KMS-11 (cell line): ENCODE results near the gene TUBGCP2.

Experiments
- H2AFZ ChIP-seq: fragments of 200-600 bp; sonication (generic); 2 replicates; pipeline ENCODE4 v1.6.1; 2016; ENCODE audit warnings: antibody characterized with exemption, mixed run types, low read depth
- H3K27ac ChIP-seq: fragments of 200-600 bp; sonication (generic); 2 replicates; pipeline ENCODE4 v1.6.1; 2016; ENCODE audit warnings: mild to moderate bottlenecking, mixed run types
- H3K27me3 ChIP-seq: fragments of 200-600 bp; sonication (generic); 2 replicates; pipeline ENCODE4 v1.6.1; 2017; ENCODE audit warnings: mild to moderate bottlenecking, low read depth, mixed run types, moderate library complexity; ENCODE audit not compliant: insufficient read depth
- H3K36me3 ChIP-seq: fragments of 200-600 bp; sonication (generic); 2 replicates; pipeline ENCODE4 v1.6.1; 2017; ENCODE audit warnings: mild to moderate bottlenecking, mixed run types; ENCODE audit not compliant: insufficient read depth
- H3K4me1 ChIP-seq: fragments of 200-600 bp; sonication (generic); 2 replicates; pipeline ENCODE4 v1.6.1; 2016; ENCODE audit warnings: mild to moderate bottlenecking, low read depth, mixed run types; ENCODE audit not compliant: poor library complexity, severe bottlenecking
- H3K4me2 ChIP-seq: fragments of 200-600 bp; sonication (generic); 2 replicates; pipeline ENCODE4 v1.7.0; 2016; ENCODE audit warnings: mild to moderate bottlenecking, mixed run types
- H3K4me3 ChIP-seq: fragments of 200-600 bp; sonication (generic); IDR thresholded peaks from 2 replicates; pipeline ENCODE4 v1.6.1; 2017; ENCODE audit warnings: low read depth, low read length, mixed read lengths; ENCODE audit not compliant: insufficient read depth
- H3K79me2 ChIP-seq: fragments of 200-600 bp; sonication (generic); 2 replicates; pipeline ENCODE4 v1.6.1; 2016; ENCODE audit warnings: low read depth, mixed run types; ENCODE audit not compliant: insufficient read depth
- H3K9ac ChIP-seq: fragments of 200-600 bp; sonication (generic); 2 replicates; pipeline ENCODE4 v1.6.1; 2016; ENCODE audit warnings: mild to moderate bottlenecking, mixed run types
- H4K20me1 ChIP-seq: fragments of 200-600 bp; sonication (generic); 2 replicates; pipeline ENCODE4 v1.6.1; 2016; ENCODE audit warnings: mild to moderate bottlenecking, mixed run types; ENCODE audit not compliant: insufficient read depth
- TF ChIP-seq, protein P1 (sequence below): fragments of 200-600 bp; sonication (generic); conservative IDR thresholded peaks from 2 replicates; pipeline ENCODE4 v1.6.1; 2017; ENCODE audit warnings: low read depth, mild to moderate bottlenecking, antibody characterized with exemption, low read length, moderate library complexity, mixed read lengths

TUBGCP2 gene

DNA sequence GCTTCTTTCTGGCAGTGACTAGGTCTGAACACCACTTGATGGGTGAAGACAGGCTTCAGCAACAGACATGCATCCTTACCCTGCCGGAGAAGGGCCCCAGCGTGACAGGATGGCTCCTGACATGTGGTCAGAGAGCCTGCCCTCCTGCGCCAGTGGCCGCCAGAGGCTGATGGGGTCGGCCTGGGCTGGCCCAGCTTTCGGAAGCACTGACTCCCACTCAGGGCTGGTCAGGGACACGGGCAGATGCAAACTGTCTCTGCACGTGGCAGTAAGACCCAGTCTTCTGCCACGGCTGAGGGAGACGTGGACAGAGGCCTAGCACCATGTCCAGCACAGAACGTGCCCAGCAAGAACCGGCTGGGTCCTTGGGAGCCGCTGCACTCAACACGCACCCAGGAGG lies 10.2 kb downstream of the TUBGCP2 start:
- Histone ChIP-seq H3K27ac (no peak overlapping the region), H3K36me3 (no peaks in the 10 kb centered on the region; the same call in 1 of the 2 replicates), H3K27me3 (no peaks in the 10 kb centered on the region), H3K9ac (no peak overlapping the region), H4K20me1 (no peaks in the 10 kb centered on the region), H3K79me2 (no peaks in the 10 kb centered on the region), H3K4me1 (no peaks in the 10 kb centered on the region), H3K4me3 (no peak overlapping the region), H3K4me2 (no peak overlapping the region), H2AFZ (no peak overlapping the region)
- TF ChIP-seq, protein P1, sequence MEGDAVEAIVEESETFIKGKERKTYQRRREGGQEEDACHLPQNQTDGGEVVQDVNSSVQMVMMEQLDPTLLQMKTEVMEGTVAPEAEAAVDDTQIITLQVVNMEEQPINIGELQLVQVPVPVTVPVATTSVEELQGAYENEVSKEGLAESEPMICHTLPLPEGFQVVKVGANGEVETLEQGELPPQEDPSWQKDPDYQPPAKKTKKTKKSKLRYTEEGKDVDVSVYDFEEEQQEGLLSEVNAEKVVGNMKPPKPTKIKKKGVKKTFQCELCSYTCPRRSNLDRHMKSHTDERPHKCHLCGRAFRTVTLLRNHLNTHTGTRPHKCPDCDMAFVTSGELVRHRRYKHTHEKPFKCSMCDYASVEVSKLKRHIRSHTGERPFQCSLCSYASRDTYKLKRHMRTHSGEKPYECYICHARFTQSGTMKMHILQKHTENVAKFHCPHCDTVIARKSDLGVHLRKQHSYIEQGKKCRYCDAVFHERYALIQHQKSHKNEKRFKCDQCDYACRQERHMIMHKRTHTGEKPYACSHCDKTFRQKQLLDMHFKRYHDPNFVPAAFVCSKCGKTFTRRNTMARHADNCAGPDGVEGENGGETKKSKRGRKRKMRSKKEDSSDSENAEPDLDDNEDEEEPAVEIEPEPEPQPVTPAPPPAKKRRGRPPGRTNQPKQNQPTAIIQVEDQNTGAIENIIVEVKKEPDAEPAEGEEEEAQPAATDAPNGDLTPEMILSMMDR, result no peak

DNA sequence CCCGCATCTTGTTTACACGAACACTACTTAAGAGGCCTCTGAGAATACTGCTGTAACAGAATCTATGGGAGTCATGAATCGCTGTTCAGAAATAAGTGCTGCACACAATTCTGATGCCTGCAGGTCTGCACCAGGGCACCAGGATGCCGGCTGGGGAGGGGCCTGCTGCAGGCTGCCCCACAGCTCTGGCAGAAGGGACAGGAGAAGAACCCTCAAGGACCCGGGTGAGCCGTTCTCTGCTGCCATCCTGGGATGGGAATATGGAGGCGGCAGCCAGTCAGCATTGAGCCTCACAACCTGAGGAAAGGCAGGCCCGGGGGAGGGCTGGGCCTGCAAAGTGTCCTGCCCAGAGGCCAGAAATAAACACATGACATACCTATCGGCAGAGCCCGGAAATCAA lies 11.2 kb downstream of the TUBGCP2 start:
- Histone ChIP-seq H3K27ac (no peak overlapping the region), H3K9ac (no peak overlapping the region), H3K79me2 (no peaks in the 10 kb centered on the region), H3K4me1 (no peaks in the 10 kb centered on the region), H2AFZ (no peak overlapping the region), H3K4me3 (no peak overlapping the region), H3K36me3 (no peaks in the 10 kb centered on the region; the same call in 1 of the 2 replicates), H4K20me1 (no peaks in the 10 kb centered on the region), H3K27me3 (no peaks in the 10 kb centered on the region), H3K4me2 (no peak overlapping the region)
- TF ChIP-seq, protein P1, result no peak

DNA sequence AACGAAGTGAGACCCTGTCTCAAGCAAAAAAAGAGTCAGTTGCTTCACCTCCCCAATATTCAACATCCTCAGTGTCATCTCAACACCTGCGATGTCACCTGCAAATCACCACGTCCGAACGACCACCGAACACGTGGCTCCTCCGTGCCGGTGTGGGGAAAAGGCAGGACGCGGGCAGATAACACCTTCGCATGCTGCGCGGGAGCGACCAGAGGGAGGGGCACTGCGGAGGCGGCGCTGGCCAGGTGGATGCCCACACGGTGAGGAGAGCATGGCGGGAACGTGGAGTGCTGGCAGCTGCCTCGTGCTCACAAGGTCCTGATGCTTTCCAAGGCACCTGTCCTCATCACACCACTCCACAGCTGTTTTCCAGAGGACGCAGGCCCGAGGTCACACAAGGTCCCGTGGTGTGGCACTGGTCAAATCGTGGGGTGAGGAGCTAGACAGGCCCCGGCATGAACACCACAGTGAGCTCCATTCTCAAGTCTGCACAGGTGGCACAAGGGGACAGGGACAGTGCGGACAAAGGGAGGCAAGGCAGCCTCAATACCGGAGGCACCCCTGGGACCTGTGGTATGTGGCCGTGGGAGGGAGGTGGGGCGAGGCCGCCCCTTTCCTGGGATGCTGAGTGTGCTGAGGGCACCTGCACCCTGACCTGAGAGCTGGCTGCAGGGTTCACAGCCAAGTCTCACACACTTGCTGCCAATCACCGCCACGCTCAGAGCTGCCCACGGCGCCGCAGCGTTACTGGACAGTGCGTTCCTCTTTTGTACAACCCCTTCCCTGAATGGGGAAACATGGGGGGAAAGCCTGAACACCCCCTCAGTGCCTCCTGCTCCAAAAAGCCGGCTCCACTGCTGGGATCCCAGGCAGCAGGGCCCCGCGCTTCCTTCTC lies 13.0 kb downstream of the TUBGCP2 start:
- TF ChIP-seq, protein P1, result no peak
- H4K20me1 ChIP-seq, result no peaks in the 10 kb centered on the region
- H3K79me2 ChIP-seq, result no peaks in the 10 kb centered on the region
- H3K4me1 ChIP-seq, result no peaks in the 10 kb centered on the region
- H3K27ac ChIP-seq, result no peak overlapping the region
- no peaks in the 10 kb centered on the region; the same call in 1 of the 2 replicates for H3K36me3 ChIP-seq
- no peak overlapping the region for H2AFZ ChIP-seq
- no peak overlapping the region for H3K9ac ChIP-seq
- H3K27me3 ChIP-seq, result no peaks in the 10 kb centered on the region
- no peak overlapping the region for H3K4me3 ChIP-seq
- H3K4me2 ChIP-seq, result no peak overlapping the region

DNA sequence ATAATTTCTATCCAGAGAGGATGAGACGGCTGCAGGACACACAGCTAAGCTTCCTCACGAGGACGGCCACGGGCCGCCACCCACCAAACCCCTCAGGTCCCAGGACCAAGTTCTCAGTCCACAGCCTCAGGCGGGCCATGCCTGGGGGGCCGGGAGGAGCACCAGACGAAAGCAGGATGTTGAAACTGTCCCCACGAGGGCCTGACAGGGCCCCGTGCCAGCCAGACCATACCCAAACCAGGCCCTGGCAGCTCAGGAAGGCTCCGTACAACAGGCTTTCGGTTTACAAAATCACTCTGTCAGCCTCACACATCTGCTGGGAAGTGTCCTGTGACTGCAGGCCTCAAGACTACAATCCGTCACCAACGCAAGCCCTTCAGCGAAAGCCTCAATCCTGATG lies 14.5 kb downstream of the TUBGCP2 start:
- Histone ChIP-seq H3K79me2 (no peaks in the 10 kb centered on the region), H3K4me1 (no peaks in the 10 kb centered on the region), H3K36me3 (no peaks in the 10 kb centered on the region; the same call in 1 of the 2 replicates), H3K4me2 (no peak overlapping the region), H3K9ac (no peak overlapping the region), H4K20me1 (no peaks in the 10 kb centered on the region), H3K27ac (no peak overlapping the region), H3K27me3 (no peaks in the 10 kb centered on the region), H2AFZ (no peak overlapping the region), H3K4me3 (no peak overlapping the region)
- TF ChIP-seq, protein P1, result no peak
